Brain microvascular endothelial cell (primary cell): ENCODE results near the gene BMP4.

Experiments
- DNase-seq: peaks from one replicate; pipeline ENCODE4 v3.0.0-alpha.2; 2020
- H3K27ac ChIP-seq: fragments of 250-450 bp; sonication (Bioruptor Pico); 2 replicates; pipeline ENCODE4 v1.5.1; 2020; ENCODE audit warnings: mild to moderate bottlenecking, moderate library complexity
- H3K27me3 ChIP-seq: fragments of 250-450 bp; sonication (Bioruptor Pico); replicated peaks from 2 replicates; pipeline ENCODE4 v1.5.1; 2020; ENCODE audit warnings: mild to moderate bottlenecking
- H3K36me3 ChIP-seq: fragments of 250-450 bp; sonication (Bioruptor Pico); replicated peaks from 2 replicates; pipeline ENCODE4 v1.5.1; 2020; ENCODE audit warnings: mild to moderate bottlenecking
- H3K4me3 ChIP-seq: 2 replicates; pipeline ENCODE4 v1.5.1; 2011; ENCODE audit warnings: low read depth, mild to moderate bottlenecking, control low read depth, low read length, moderate library complexity
- CTCF ChIP-seq: IDR thresholded peaks from 2 replicates; pipeline ENCODE4 v1.5.1; 2011; ENCODE audit warnings: low read depth, mild to moderate bottlenecking, moderate library complexity, low read length, control low read depth, inconsistent platforms; ENCODE audit errors: missing control alignments
- in situ Hi-C: cut with HindIII; loops from 2 replicates; pipeline ENCODE4 v1.10.0; 2017; ENCODE audit warnings: low sequenced_read_pairs, low pct_ligation_motif_present

The BMP4 gene

GRCh38 chr14:53962953-53963319, 6.3 kb upstream of the BMP4 start:
- no peak for TF ChIP-seq CTCF
- H3K4me3 ChIP-seq: no peak overlapping the region
- H3K27ac ChIP-seq: no peak overlapping the region
- H3K27me3 ChIP-seq: peaks cover 14% of the 10 kb centered on the region
- no peak for DNase-seq
- in situ Hi-C loops: no loop called here
- no peaks in the 10 kb centered on the region for H3K36me3 ChIP-seq

- DNase-seq: no peak
- TF ChIP-seq CTCF: no peak
- H3K36me3 ChIP-seq: no peaks in the 10 kb centered on the region
- H3K27ac ChIP-seq: no peak overlapping the region
- in situ Hi-C loops: no loop called here
- no peak overlapping the region for H3K4me3 ChIP-seq
- H3K27me3 ChIP-seq: peaks cover 33% of the 10 kb centered on the region
Measured at GRCh38 chr14:53958628-53959027, 2.0 kb upstream of the BMP4 start.

GRCh38 chr14:53957739-53958138, 1.1 kb upstream of the BMP4 start:
- H3K36me3 ChIP-seq: no peaks in the 10 kb centered on the region
- H3K27me3 ChIP-seq: peaks cover 26% of the 10 kb centered on the region
- H3K27ac ChIP-seq: no peak overlapping the region
- DNase-seq: no peak
- H3K4me3 ChIP-seq: no peak overlapping the region
- TF ChIP-seq CTCF: no peak
- in situ Hi-C loops: no loop called here

- in situ Hi-C loops: no loop called here
- DNase-seq: no peak
- Histone ChIP-seq H3K27ac (no peak overlapping the region), H3K4me3 (no peak overlapping the region), H3K27me3 (peaks cover 24% of the 10 kb centered on the region), H3K36me3 (no peaks in the 10 kb centered on the region)
- TF ChIP-seq CTCF: no peak
Measured at GRCh38 chr14:53955671-53956426, 776 bp downstream of the BMP4 start.

GRCh38 chr14:53955229-53955556, 1.4 kb downstream of the BMP4 start:
- H3K4me3 ChIP-seq: peak overlapping the region; percentile 9
- no peak for DNase-seq
- peaks cover 24% of the 10 kb centered on the region for H3K27me3 ChIP-seq
- H3K27ac ChIP-seq: no peak overlapping the region
- TF ChIP-seq CTCF: no peak
- in situ Hi-C loops: no loop called here
- no peaks in the 10 kb centered on the region for H3K36me3 ChIP-seq
